HG03139 (cell line): Measurements from ENCODE around the gene COCH.
"Not testable (repeated sequence)": the region's sequence is repeated elsewhere in the genome, so short reads cannot be mapped to it uniquely, and the experiment has no call there.

ENCODE experiments used
- ATAC-seq: cut with Tn5 transposase; IDR thresholded peaks from one replicate; pipeline ENCODE4 v1.9.1; 2021; ENCODE audit not compliant: unreplicated experiment

The COCH gene

GRCh38 chr14:30874999-30875787 is 834 bp downstream of the COCH start:
- peak; percentile 22 for ATAC-seq

- no peak for ATAC-seq
Observed at GRCh38 chr14:30875788-30876053, 1.4 kb downstream of the COCH start.

GRCh38 chr14:30876692-30877091 is 2.3 kb downstream of the COCH start:
- no peak for ATAC-seq

- ATAC-seq, result no peak
Observed at GRCh38 chr14:30882431-30882830, 8.1 kb downstream of the COCH start.

- ATAC-seq, result no peak
Observed at GRCh38 chr14:30883508-30884294, 9.3 kb downstream of the COCH start.

- no peak for ATAC-seq
Observed at GRCh38 chr14:30884901-30885300, 10.5 kb downstream of the COCH start.

GRCh38 chr14:30885840-30886740 is 11.7 kb downstream of the COCH start:
- ATAC-seq, result no peak

- ATAC-seq, result no peak
Observed at GRCh38 chr14:30888480-30889243, 14.3 kb downstream of the COCH start.

GRCh38 chr14:30889244-30889594 is 14.9 kb downstream of the COCH start:
- no peak for ATAC-seq

GRCh38 chr14:30893819-30894218 is 19.5 kb downstream of the COCH start:
- ATAC-seq, result no peak

- ATAC-seq, result no peak
Observed at GRCh38 chr14:30894923-30895515, 20.7 kb downstream of the COCH start.

- no peak for ATAC-seq
Observed at GRCh38 chr14:30896435-30896834, 22.1 kb downstream of the COCH start.

- ATAC-seq, result not testable (repeated sequence)
Observed at GRCh38 chr14:30897121-30897520, 22.8 kb downstream of the COCH start.

GRCh38 chr14:30903285-30904124 is 29.1 kb downstream of the COCH start:
- no peak for ATAC-seq

GRCh38 chr14:30906752-30907658 is 32.6 kb downstream of the COCH start:
- no peak for ATAC-seq

- no peak for ATAC-seq
Observed at GRCh38 chr14:30907659-30908057, 33.3 kb downstream of the COCH start.

GRCh38 chr14:30908826-30909225 is 34.5 kb downstream of the COCH start:
- ATAC-seq, result no peak

GRCh38 chr14:30914812-30915211 is 40.5 kb downstream of the COCH start:
- ATAC-seq, result no peak

- no peak for ATAC-seq
Observed at GRCh38 chr14:30915596-30915995, 41.2 kb downstream of the COCH start.
